ENCODE measurements around the gene AFAP1L1. TPM values are rescaled to one million over a fixed set of nuclear protein-coding genes. Genes with fewer than 3 reads are reported as not detected.

AFAP1L1 gene
- total and polyA plus RNA-seq, 2 of the 13 experiments (the other 11 are each of a cell fraction or from before 2014, with no cell fraction given) = 0.38 to 1.0 TPM

- H3K27ac ChIP-seq (ENCODE audit: extremely low read length, insufficient read depth, low read length) = no peak overlapping the region
- CTCF ChIA-PET (ENCODE audit: low intra/inter-chr PET ratio, low total read pairs) = no interaction called here
- no peaks in the 10 kb centered on the region for H3K36me3 ChIP-seq (replicated peaks in 1 of 2; ENCODE audit: control insufficient read depth in 1 of 2, insufficient read depth in 2 of 2, low read length in 2 of 2)
- H3K4me2 ChIP-seq (ENCODE audit: low read depth, low read length) = no peak overlapping the region
- no peak overlapping the region for H3K4me3 ChIP-seq (replicated peaks in 1 of 3; ENCODE audit: insufficient read depth in 1 of 3, low read depth in 2 of 3, low read length in 3 of 3)
- ATAC-seq (no peak), FAIRE-seq (no peak), DNase-seq (ENCODE audit: low spot score) (no peak)
- 0 out of 5 replicates have a peak, but pooled peaks cover 0 to 1% of the 10 kb centered on the region in 2 experiments for H3K27me3 ChIP-seq (ENCODE audit: control insufficient read depth in 1 of 2, insufficient read depth in 2 of 2, low read length in 2 of 2)
- POLR2A ChIA-PET = interaction anchor here (1.5 to 6.7 kb wide), 2 partner anchors 8 to 19 kb away, joined by 3 to 93 read pairs; partner anchors contain the start of gene GRPEL2
- no peak overlapping the region for H2AFZ ChIP-seq (ENCODE audit: low read length)
- H3K9me3 ChIP-seq (ENCODE audit: low read length) = no peaks in the 10 kb centered on the region
- in situ Hi-C loops (cut with HindIII; ENCODE audit: extremely low pct_ligation_motif_present, low pct_unique_long_range_greater_than_20kb) = no loop called here
- H3K79me2 ChIP-seq (ENCODE audit: insufficient read depth, low read length) = no peaks in the 10 kb centered on the region
- peaks cover 61% of the 10 kb centered on the region for H3K4me1 ChIP-seq (ENCODE audit: insufficient read depth, low read length)
- intact Hi-C loops (cut with micrococcal nuclease; ENCODE audit: unreplicated experiment) = no loop called here
- H3K9ac ChIP-seq (ENCODE audit: insufficient read depth, low read depth, low read length) = no peak overlapping the region
- no TSS peak for BruUV-seq (replicated peaks)
- H4K20me1 ChIP-seq (ENCODE audit: insufficient read depth, low read length) = no peaks in the 10 kb centered on the region
- TF ChIP-seq ZBED4 (CRISPR knock-in tag; IDR thresholded peaks at IDR 0.05; ENCODE audit: borderline replicate concordance) (no peak), JDP2 (CRISPR knock-in tag; IDR thresholded peaks at IDR 0.05; ENCODE audit: borderline replicate concordance) (no peak), CENPBD1 (CRISPR knock-in tag; IDR thresholded peaks at IDR 0.05; ENCODE audit: borderline replicate concordance, low read depth) (no peak), ZNF740 (CRISPR knock-in tag; IDR thresholded peaks at IDR 0.05) (no peak), RFX1 (IDR thresholded peaks at IDR 0.05) (no peak), EED (CRISPR knock-in tag; IDR thresholded peaks at IDR 0.05) (no peak), ZKSCAN5 (CRISPR knock-in tag; IDR thresholded peaks at IDR 0.05) (no peak), ETV5 (CRISPR knock-in tag; IDR thresholded peaks at IDR 0.05; ENCODE audit: borderline replicate concordance) (no peak), CBX1 (IDR thresholded peaks at IDR 0.05; ENCODE audit: low read depth) (no peak), NAIF1 (CRISPR knock-in tag; IDR thresholded peaks at IDR 0.05; ENCODE audit: borderline replicate concordance) (no peak), ZNF337 (CRISPR knock-in tag; IDR thresholded peaks at IDR 0.05; ENCODE audit: borderline replicate concordance, low read depth) (no peak), UBTF (CRISPR knock-in tag; IDR thresholded peaks at IDR 0.05) (no peak)
Measured at GRCh38 chr5:149325166-149325735, 53.6 kb downstream of the AFAP1L1 start.

All from HepG2 (cell line).